GM12875 (cell line): ENCODE results near the gene LYZ.

Experiments
- H3K4me3 ChIP-seq: one replicate; pipeline ENCODE4 v1.5.1; 2011; ENCODE audit warnings: low read depth, low read length, control low read depth
- CTCF ChIP-seq: IDR thresholded peaks from 2 replicates; pipeline ENCODE4 v1.5.1; 2011; ENCODE audit warnings: low read depth, mild to moderate bottlenecking, control low read depth, inconsistent platforms, low read length, moderate library complexity, borderline replicate concordance; ENCODE audit not compliant: insufficient read depth

Gene LYZ

GRCh38 chr12:69339999-69340398, 8.2 kb upstream of the LYZ start:
- no peak for TF ChIP-seq CTCF

DNA sequence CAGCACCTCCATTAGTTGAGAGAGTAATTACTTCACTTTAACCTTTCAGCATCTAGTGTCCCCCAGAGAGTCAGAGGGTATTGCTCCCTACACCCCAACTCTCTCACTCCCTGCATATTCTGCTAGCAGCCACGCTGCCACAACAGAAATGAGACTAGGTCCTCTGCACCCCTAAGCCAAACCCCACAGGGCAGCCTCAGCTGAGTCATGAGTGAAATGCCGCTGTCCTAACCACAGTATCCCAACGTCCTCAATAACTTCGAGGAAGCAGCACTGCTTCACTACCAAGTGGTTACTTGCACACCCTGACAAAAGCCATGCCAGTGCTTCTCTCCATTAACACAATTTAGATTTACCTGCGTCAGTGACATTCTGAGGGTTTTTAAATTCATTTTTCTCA, 6.9 kb upstream of the LYZ start:
- no peak overlapping the region for H3K4me3 ChIP-seq
- no peak for TF ChIP-seq CTCF

More at GRCh38 chr12:69339999-69340398, 8.2 kb upstream of the LYZ start:
- no peak overlapping the region for H3K4me3 ChIP-seq

GRCh38 chr12:69342421-69342820, 5.8 kb upstream of the LYZ start:
- TF ChIP-seq CTCF: no peak
- no peak overlapping the region for H3K4me3 ChIP-seq

DNA sequence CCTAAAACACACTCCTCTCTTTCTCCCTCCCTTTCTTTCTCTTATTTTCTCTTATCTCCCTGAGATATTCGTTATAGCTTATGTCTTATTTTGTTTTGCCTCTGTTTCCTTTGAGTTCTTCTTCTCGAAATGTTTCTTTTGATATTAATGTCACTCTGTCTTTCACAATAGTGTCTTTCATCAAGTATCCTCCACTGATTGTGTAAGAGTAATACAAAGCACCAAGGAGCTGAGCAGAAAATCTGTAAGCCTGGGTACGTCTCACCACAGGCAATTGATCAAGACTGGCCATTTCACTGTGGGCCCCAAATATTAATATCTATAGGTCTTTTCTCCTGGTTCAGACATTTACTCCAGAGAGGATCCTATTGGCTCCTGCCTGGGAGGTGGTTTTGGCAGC, 4.8 kb upstream of the LYZ start:
- TF ChIP-seq CTCF: no peak
- H3K4me3 ChIP-seq: no peak overlapping the region

DNA sequence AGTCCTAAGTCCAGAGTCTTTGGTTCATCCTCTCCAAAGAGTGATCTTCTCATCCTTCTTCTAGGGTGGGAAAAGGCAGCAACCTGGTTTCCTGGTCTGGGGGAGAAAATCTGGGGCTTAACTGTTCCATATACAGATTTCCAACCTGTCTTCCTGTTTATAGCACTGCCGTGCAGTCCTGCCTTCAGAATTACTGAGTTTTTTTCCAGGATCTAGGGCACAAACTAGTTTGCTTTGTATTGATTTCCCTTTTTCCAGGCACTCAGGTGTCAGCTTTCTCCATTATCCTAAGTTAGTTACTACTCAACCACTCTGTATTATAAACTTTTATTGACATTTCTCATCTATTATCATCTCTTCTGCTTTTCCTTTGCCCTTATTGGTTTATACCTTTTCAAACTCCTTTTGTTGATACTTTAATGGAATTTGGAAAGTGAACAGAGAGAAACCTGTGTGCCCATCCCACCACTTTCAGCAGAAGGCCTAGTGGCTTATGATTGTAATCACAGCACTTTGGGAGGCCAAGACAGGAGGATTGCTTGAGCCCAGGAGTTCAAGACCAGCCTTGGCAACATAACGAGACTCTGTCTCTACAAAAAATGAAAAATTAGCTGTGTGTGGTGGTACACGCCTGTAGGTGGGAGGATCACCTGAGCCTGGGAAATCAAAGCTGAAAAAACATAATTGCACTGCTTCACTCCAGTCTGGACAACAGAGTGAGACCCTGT, 4.1 kb upstream of the LYZ start:
- no peak overlapping the region for H3K4me3 ChIP-seq
- no peak for TF ChIP-seq CTCF

GRCh38 chr12:69345077-69345476, 3.1 kb upstream of the LYZ start:
- no peak for TF ChIP-seq CTCF
- H3K4me3 ChIP-seq: no peak overlapping the region

DNA sequence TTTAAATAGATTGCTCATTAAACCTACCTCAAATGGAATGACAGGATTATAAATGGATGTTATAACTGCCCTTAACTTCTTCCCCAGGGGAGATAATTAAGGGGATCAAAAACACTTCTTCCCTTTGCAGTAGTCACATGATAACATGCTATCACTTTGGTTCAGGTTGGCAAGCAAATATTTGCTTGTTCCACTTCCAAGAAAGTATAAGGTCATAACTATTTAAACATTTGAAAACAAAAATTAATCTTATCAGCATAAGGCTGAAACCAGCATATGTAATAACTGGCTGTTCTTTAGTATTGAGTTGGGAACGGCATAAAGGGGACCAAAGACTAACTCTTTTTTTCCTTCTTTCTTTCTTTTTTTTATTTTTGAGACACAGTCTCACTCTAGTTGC, 2.4 kb upstream of the LYZ start:
- no peak overlapping the region for H3K4me3 ChIP-seq
- TF ChIP-seq CTCF: no peak
